NCI-H1436 treated with DMSO at 0.1 percent for 48 hours (cell line): Measurements from ENCODE around the gene SOX10.
A peak's percentile ranks its signal among the peaks of the same experiment; 100 is the strongest.
"Not testable (repeated sequence)": the region's sequence is repeated elsewhere in the genome, so short reads cannot be mapped to it uniquely, and the experiment has no call there.

ENCODE experiments used
- DNase-seq: peaks from one replicate; lab custom pipeline; 2025; lab: John Stamatoyannopoulos, UW

The SOX10 gene

DNA sequence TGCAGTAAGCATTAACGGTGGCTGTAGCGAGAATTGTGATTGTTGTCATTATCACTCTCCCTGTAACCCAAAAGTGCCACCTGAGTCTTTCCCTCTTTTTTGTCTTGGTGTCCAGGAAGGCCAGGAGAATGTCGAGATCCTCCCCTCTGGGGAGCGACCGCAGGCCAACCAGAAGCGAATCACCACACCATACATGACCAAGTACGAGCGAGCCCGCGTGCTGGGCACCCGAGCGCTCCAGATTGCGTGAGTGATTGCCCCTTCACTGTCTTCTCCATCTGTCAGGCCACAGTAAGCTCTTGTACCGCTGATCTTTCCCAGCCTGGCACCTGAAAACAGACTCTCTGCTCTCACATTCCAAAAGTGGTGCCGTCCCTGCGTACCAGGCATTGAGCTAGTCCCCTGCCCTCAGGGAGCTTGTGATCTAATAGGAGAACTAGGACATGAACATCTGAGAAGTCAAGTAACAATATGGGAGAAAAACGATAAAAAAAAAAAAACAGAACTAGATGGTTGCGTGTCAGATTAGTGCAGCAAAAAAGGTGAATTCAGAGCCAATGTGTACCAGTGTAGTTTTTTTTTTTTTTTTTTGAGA lies 25.0 kb downstream of the SOX10 start:
- DNase-seq, result no peak

DNA sequence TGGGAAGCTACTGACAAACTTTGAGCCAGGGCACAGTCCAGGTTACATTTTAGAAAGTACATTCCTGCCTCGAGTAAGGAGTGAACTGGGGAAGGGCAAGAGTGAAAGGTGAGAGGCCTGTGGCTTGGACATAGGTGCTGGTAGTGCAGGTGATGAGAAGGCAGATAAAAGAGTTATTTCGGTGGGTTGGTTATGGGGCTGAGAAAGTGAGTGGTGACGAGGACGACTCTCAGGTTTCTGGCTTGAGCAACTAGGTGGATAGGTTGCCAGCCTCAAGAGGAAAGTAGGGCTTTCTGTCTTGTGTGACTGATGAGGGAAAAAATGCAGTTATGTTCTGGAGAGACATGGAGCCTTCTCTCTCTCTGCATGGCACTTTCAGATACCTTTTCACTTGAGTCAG lies 27.1 kb downstream of the SOX10 start:
- DNase-seq, result no peak

DNA sequence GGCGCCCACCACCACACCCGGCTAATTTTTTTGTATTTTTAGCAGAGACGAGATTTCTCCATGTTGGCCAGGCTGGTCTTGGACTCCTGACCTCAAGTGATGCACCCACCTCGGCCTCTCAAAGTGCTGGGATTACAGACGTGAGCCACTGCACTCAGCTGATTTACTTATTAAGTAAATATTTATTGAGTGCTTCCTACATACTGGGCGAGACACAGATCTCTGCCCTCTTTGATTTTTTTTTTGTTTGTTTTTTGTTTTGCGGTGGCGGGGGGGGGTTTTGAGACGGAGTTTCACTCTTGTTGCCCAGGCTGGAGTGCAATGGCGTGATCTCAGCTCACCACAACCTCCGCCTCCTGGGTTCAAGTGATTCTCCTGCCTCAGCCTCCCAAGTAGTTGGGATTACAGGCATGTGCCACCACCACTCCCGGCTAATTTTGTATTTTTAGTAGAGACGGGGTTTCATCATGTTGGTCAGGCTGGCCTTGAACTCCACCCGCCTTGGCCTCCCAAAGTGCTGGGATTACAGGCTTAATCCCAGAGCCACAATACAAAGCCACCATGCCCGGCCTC lies 28.4 kb downstream of the SOX10 start:
- not testable (repeated sequence) for DNase-seq

DNA sequence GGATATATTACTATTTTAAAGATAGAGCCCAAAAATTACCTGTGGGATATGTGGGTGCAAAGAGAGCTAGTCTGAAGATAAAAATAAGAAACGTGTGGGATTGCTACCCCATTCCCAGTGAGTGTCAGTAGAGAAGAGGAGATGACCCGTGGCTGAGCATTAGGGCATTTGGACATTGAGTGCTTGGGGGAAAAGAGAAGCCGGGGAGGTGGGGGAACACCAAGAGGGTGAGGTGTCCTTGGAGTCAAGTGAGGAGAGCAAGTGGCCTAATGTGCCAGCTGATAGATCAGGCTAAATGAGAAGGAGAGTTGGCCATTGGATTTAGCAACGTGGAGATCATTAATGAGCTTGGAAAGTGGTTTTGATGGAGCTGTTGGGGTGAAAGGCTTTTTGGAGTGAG lies 29.7 kb downstream of the SOX10 start:
- DNase-seq, result no peak

DNA sequence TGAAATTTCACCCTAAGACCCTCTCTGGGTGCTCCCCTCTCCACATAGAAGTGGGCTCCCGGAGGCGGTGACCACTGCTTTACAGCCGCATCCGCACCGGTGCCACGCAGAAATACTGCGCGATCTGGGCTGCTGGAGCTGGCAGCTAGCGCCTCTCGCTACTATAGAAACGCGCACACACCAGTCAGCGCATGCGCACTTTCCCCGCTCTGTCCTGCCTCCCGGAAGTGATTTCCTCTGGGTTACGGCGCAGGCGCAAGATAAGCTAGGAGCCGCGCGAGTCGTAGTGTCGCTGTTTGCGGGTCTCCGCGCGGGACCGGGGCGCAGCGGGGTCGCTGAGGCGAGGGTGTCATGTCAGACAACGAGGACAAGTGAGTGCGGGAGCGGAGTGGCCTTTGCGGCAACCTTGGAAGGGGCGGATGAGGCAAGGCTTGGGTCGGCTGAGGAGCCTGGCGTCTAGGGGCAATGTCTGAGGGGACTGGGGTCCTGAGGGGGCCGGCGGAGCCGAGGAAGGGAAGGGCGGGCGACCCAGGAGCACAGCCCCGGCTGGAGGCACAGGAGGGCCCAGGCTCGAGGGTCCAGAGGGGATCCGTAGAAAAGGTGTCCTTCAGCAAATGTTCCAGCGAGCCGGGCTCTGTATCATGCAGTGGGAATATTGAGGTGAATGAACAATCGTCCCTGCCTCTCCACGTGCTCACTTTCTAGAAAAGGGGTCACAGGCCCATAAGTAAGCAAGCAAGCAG lies 30.7 kb downstream of the SOX10 start, which contains the start of the genes C22orf23 and POLR2F:
C22orf23 (minus strand) TSS at position 165 of the 743 bp plus-strand sequence. CDS start 452 bp downstream, outside the sequence.
POLR2F (plus strand) TSS at position 263 of the 743 bp plus-strand sequence; CDS start at position 352, 89 bp downstream.
- DNase-seq, result peak; percentile 83

DNA sequence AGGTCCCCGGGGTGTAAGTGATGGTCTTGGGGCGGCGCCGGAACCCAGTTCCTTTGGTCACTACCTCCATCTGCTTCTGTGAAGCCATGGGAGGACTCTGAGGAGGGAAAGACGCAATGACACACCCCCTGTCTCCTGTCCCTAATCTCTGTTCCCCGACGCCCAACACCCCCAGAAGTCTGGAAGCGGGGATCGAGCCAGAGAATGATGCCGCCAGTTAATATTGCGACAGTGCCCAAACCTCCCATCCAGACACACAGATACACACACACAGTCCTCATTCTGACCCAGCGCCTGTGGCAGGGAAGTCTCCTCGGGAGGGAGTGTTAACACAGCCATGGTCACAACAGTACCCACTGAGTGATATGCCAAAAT lies 31.3 kb downstream of the SOX10 start:
- no peak for DNase-seq

DNA sequence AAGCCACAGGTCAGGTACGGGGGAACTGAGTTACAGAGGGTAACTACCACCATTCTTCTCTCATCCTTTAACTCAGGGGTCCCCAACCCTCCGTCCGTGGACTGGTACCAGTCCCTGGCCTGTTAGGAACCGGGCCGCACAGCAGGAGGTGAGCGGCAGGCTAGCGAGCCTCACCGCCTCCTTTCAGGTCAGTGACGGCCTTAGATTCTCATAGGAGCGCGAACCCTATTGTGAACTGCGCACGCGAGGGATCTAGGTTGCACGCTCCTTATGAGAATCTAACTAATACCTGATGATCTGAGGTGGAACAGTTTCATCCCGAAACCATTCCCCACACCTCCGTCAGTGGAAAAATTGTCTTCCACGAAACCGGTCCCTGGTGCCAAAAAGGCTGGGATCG lies 31.7 kb downstream of the SOX10 start:
- not testable (repeated sequence) for DNase-seq

DNA sequence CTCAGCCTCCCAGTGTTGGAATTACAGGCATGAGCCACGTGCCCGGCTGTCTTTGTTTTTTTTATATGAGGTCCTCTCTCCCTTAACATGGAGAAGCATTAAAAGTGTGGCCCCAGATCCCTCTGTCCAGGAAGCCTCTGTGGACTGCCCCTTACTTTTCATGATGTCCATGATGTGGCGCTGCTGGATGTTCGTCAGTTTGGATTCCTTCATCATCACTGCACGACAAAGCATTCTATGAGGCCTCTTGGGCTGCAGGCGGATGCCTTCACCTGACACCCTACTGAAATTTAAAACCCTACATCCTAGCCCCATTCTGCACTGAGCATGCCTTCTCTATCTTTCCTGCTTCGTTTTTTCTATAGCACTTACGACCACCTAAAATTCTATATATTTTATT lies 33.0 kb downstream of the SOX10 start:
- no peak for DNase-seq

DNA sequence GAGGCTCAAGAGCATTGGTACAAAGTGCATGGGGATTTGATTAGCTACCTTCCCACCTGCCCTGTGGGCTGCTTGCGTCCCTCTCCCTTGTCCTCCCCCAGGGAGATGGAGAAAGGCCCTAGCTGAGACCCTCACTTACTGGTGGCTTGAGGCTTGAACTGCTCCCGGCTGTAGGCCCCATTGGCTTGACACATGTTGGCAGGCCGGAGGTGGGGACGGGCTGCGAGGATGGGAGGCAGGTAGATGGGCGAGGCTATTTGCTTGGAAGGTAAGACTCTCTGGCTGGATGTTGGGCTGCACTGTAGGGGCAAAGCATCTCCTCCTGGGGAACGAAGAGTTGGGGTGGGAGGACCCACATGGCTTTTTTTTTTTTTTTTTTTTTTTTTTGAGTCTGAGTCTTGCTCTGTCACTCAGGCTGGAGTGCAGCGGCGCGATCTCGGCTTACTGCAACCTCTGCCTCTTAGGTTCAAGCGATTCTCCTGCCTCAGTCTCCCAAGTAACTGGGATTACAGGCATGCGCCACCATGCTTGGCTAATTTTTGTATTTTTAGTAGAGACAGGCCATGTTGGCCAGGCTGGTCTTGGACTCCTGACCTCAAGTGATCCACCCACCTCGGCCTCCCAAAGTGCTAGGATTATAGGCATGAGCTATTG lies 37.1 kb downstream of the SOX10 start:
- not testable (repeated sequence) for DNase-seq

DNA sequence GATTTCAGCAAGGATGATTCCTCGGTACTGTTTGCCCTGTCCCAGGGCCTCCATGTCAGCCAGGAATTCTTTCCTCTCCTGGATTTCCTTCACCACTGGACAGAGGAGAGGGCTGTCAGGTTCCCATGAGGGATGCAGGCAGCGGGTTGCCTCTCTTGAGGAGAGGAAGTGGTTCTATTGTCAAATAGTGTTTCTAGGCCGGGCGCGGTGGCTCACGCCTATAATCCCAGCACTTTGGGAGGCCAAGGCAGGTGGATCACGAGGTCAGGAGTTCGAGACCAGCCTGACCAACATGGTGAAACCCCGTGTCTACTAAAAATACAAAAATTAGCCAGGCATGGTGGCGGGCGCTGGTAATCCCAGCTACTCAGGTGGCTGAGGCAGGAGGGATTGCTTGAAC lies 39.9 kb downstream of the SOX10 start:
- not testable (repeated sequence) for DNase-seq

DNA sequence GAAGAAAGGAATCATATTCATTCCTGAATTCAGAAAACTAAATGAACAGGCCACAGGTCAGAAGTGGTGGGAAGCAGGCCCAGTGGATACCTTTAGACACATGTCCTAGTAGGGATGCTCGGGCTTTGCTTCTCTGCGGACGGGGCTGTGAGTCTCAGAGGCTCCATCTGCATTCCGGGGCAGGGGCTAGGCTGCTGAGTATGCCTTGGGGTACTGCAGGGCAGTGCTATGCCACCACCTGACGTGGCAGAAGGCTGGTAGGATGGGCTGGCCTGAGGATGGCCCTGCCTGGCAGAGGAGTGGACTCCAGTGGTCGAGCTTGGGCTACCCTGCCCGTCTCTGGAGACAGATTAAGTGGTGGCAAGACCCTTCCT lies 40.5 kb downstream of the SOX10 start:
- no peak for DNase-seq

DNA sequence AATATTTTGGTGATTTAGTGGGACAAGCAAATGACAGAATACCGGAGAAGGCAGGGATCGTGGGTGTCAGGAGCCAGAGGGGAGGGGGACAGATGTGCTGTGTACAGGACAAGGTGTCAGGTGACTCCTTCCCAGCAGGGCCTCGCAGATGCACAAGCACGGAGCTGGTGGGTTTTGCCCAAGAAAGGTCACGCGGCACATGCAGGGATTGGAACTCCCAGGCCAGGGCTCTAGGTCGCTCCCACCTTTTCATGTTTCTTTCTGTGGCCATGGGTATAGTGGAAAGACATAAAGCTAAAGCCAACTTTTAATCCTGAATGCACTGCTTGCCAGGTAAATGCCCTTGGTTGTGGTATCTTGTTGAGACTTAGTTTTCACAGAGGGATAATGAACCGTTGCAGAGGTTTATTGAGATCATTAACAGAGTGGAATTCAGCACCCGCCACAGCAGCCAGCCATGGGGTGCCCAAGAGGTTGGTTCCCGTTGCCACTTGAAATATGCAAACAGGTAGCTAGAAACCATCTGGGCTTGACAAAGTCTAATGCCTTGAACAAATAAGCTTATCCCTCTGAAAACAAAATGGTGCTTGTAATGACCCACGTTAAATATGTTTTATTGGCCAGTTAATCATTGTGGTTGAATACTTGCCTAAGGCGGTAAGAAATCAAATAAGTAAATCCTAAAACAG lies 41.1 kb downstream of the SOX10 start:
- no peak for DNase-seq

DNA sequence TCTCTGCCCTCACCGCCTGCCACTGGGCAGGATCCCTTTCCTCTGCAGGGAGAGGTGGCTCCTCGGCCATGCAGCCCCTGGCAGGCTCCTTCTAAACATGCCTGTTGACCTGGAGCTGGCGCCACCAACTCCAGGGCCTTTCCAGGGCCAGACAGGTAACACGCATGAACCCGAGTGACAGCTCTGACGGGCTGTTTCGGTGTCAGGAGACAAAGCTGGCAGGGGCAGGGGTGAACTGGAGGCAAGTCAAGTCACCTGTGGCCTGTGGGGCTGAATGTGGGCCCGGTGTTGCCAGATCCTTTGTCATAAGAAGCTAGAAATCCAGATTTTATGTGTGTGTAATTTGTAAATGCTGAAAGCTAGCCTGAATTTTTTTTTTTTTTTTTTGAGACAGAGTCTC lies 42.2 kb downstream of the SOX10 start:
- DNase-seq, result no peak

DNA sequence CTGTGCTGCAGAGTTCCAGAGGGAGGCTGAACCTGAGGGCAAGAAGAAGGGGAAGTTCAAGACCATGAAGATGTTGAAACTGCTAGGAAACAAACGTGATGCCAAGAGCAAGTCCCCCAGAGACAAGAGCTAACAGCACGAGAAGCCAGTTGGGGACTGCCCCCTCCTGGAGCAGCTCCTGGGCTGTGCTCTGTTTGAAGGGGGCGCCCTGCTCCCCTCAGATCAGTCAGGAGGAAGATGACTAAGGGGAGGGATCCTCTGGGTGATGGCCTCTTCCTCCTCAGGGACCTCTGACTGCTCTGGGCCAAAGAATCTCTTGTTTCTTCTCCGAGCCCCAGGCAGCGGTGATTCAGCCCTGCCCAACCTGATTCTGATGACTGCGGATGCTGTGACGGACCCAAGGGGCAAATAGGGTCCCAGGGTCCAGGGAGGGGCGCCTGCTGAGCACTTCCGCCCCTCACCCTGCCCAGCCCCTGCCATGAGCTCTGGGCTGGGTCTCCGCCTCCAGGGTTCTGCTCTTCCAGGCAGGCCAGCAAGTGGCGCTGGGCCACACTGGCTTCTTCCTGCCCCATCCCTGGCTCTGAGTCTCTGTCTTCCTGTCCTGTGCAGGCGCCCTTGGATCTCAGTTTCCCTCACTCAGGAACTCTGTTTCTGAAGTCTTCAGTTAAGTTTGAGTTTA lies 43.5 kb downstream of the SOX10 start:
- DNase-seq, result no peak

DNA sequence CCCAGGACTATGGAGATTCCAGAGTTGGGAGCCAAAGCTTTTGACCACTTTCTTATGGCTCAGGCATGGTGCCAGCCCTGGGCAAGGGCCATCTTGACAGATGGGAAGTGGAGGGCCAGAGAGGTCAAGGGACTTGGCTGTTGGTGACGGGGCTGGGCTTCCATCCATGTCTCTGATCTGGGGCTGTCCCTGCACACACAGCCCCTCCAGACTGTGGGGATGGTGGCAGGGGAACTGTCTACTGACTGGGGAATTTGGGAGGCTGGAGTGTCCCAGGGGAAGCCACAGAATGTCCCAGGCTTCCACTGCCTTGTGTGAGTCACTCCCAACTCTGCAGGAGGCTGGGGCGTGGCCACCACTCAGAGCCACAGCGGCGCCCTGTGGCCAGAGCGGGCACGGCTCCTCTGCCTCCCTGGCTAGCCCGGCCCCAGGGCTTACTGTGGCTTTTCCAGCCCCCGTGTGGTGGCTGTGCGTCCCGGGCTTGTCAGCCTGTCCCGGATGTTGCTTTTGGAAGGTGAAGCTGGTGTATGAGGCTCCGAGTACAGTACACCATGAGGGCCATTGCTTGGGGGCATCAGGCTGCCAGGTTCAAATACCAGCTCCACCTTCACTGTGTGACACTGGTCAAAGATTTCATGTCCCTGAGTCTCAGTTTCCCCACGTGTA lies 50.5 kb downstream of the SOX10 start:
- DNase-seq, result no peak

DNA sequence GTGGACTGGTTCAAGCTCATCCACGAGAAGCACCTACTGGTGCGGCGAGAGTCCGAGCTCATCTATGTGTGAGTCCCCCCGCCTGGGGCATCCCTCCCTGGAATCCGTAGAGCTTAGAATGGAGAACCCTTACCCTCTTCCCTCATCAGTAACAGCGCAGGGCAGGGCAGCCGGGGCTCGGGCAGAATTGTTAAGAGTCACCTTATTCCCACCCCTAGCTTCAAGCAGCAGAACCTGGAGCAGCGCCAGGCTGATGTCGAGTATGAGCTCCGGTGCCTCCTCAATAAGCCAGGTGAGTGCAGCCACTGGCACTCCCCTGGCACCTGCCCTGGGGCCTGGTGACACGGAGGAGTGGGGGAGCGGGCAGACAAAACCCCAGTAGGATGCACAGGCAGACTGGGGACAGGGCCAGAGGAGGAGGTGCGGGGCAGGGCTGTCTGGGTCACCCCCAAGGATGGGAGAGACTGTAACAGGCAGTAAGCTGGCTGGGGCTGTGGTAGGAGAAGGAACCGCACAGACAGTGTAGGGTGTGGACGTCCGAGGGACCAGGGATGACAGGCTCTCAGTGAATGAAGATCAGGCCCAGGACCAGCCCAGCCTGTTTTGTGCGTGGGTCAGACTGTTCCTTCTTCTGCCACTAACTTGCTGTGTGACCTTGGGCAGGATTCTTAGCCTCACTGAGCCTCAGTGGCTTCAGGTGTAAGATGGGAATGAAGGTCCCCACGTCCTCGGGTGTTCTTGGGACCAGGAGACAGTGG lies 51.4 kb downstream of the SOX10 start:
- no peak for DNase-seq

DNA sequence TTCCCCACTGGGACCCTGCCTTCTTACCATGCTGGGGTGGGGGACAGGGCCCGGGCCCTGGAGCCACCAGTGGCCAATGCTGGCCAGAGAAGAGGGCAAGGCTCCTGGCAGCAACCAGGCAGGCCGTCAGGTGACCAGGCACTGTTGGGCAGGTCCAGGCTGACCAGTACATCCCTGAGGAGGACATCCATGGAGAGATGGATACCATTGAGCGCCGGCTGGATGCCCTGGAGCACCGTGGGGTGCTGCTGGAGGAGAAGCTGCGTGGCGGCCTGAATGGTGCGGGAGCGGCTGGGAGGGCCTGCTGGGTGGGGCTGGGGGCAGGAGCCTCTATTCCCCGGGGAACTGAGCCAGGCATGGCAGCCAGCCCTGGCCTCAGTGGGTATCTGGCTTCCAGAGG lies 52.0 kb downstream of the SOX10 start:
- no peak for DNase-seq

DNA sequence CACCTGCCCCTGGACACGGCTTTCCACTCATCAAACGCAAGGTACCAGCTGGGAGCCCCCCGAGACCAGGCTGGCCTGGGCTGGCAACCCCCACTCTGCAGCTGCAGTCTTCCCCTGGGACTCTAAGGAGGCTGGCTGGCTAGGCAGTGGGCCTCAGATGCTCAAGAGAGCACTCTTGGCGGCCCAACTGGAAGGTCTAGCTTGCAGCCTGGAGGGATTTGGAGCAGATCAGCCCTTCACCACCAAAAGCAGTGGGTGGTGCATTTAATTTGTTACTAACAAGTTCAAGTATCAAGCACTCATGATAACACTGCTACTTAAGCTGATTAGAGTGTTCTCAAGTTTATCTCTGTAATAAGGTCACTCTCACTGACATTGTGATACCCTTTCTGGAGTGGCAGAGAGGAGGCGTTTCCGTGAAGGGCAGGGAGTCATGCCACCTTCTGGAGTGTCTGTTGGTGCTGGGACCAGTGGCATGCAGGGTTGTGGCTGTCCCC lies 52.4 kb downstream of the SOX10 start:
- DNase-seq, result no peak

DNA sequence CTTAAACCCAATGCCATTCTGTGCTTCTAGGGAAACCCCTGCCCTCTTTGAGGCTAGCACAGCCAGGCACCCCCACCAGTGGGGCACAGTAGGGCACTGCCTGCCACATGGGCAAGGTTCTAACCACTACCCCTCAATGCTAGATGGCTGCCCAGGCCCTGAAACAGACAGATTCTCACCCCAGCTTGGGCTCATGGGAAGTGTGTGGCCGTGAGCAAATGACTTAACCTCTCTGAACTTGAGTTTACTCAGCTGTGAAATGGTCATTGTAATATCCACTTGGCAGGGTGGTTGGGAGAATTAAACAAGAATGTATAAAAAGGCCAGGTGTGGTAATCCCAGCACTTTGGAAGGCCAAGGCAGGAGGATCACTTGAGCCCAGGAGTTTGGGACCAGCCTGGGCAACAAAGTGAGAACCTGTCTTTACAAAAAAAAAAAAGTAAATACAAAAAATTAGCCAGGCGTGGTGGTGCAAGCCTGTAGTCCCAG lies 53.4 kb downstream of the SOX10 start:
- no peak for DNase-seq
